Endothelial cell of umbilical vein (primary cell): ENCODE results near the gene COL4A2. TPM values are rescaled to one million over a fixed set of nuclear protein-coding genes. Genes with fewer than 3 reads are reported as not detected.

Source experiments
- BruUV-seq: library from RNA; stranded (reverse); fragments of 400-500 nt; replicated peaks from 2 replicates; lab custom pipeline; 2021; lab: Mats Ljungman, UMichigan
- CTCF ChIA-PET: fragments of 300-600, 350-600 bp; sonication (Branson Sonifier 250); formaldehyde crosslinking; loops from one replicate; lab custom pipeline; 2021; ENCODE audit warnings: antibody characterized with exemption, inconsistent platforms; lab: Charles Lee
- POLR2A ChIA-PET: fragments of 300-600, 350-600 bp; sonication (Branson Sonifier 250); formaldehyde crosslinking; loops from one replicate; lab custom pipeline; 2021; ENCODE audit warnings: antibody characterized with exemption, inconsistent platforms; lab: Charles Lee
- DNase-seq: peaks from one replicate; pipeline ENCODE4 v3.0.0-alpha.2; 2011; ENCODE audit warnings: low read depth, low spot score
- FAIRE-seq: peaks from 2 replicates; lab custom pipeline; 2011; peaks lifted over from hg19 to GRCh38; lab: Jason Lieb, UNC
- H2AFZ ChIP-seq: 2 replicates; pipeline ENCODE4 v1.6.0; 2012; ENCODE audit warnings: low read depth, low read length, control low read depth, inconsistent platforms
- H3K27ac ChIP-seq: 2 replicates; pipeline ENCODE4 v1.5.1; 2011; ENCODE audit warnings: low read depth, mild to moderate bottlenecking, control low read depth, low read length, moderate library complexity; ENCODE audit not compliant: insufficient read depth
- H3K27me3 ChIP-seq, 2 experiments: 2 replicates each; pipeline versions ENCODE4 v1.6.0 to v1.6.1; 2011; ENCODE audit warnings: low read length in 2 of 2, mixed read lengths in 1 of 2; ENCODE audit not compliant: control insufficient read depth in 2 of 2, insufficient read depth in 2 of 2
- H3K36me3 ChIP-seq, 2 experiments: 2 replicates in 1 of 2; 3 replicates in 1 of 2; pipeline ENCODE4 v1.5.1; 2011; ENCODE audit warnings: low read length in 2 of 2, mild to moderate bottlenecking in 1 of 2, moderate library complexity in 1 of 2; ENCODE audit not compliant: control insufficient read depth in 2 of 2, insufficient read depth in 2 of 2; ENCODE audit errors: extremely low read depth in 1 of 2
- H3K4me1 ChIP-seq: 3 replicates; pipeline ENCODE4 v1.5.1; 2011; ENCODE audit warnings: mild to moderate bottlenecking, low read length; ENCODE audit not compliant: control insufficient read depth, insufficient read depth; ENCODE audit errors: extremely low read depth
- H3K4me2 ChIP-seq: 2 replicates; pipeline ENCODE4 v1.6.1; 2011; ENCODE audit warnings: low read length, control low read depth, mixed read lengths; ENCODE audit not compliant: insufficient read depth
- H3K4me3 ChIP-seq, 3 experiments: fragments of 200-600 bp in 1 of 3; sonication (generic), shearing (Covaris generic) in 1 of 3; replicated peaks in 1 of 3; 2 replicates each; pipeline ENCODE4 v1.5.1; 2011 to 2016; ENCODE audit warnings: control low read depth in 3 of 3, low read length in 3 of 3, mild to moderate bottlenecking in 2 of 3, inconsistent platforms in 1 of 3, low read depth in 1 of 3, moderate library complexity in 1 of 3; ENCODE audit not compliant: insufficient read depth in 1 of 3
- H3K79me2 ChIP-seq: 2 replicates; pipeline ENCODE4 v1.6.0; 2012; ENCODE audit warnings: low read length, inconsistent platforms; ENCODE audit not compliant: control insufficient read depth, insufficient read depth
- H3K9ac ChIP-seq: replicated peaks from 2 replicates; pipeline ENCODE3; 2011; ENCODE audit warnings: low read length, control low read depth; ENCODE audit not compliant: insufficient read depth; ENCODE audit errors: extremely low read depth
- H3K9me1 ChIP-seq: replicated peaks from 3 replicates; pipeline ENCODE4 v1.6.0; 2011; ENCODE audit warnings: mild to moderate bottlenecking, low read length; ENCODE audit not compliant: control insufficient read depth, insufficient read depth; ENCODE audit errors: extremely low read depth
- H3K9me3 ChIP-seq: replicated peaks from 2 replicates; pipeline ENCODE4 v1.5.1; 2012; ENCODE audit warnings: low read length, inconsistent platforms; ENCODE audit not compliant: control insufficient read depth, insufficient read depth
- H4K20me1 ChIP-seq: replicated peaks from 2 replicates; pipeline ENCODE3; 2011; ENCODE audit warnings: mild to moderate bottlenecking, low read length; ENCODE audit not compliant: control insufficient read depth, insufficient read depth; ENCODE audit errors: extremely low read depth
- CTCF ChIP-seq, 2 donors: IDR thresholded peaks; 1 replicate in 1 of 2; 2 replicates in 1 of 2; pipeline ENCODE4 v1.5.1; 2011; ENCODE audit warnings: low read length in 2 of 2, mild to moderate bottlenecking in 2 of 2, moderate library complexity in 2 of 2, control low read depth in 1 of 2, inconsistent platforms in 1 of 2, low read depth in 1 of 2; ENCODE audit not compliant: insufficient read depth in 1 of 2; ENCODE audit errors: extremely low read depth in 1 of 2
- FOS ChIP-seq: IDR thresholded peaks from 2 replicates; pipeline ENCODE4 v1.6.1; 2011; ENCODE audit warnings: mild to moderate bottlenecking, low read length, moderate library complexity, borderline replicate concordance; ENCODE audit not compliant: insufficient read depth
- GATA2 ChIP-seq: IDR thresholded peaks from 2 replicates; pipeline ENCODE4 v1.7.0; 2011; ENCODE audit warnings: low read depth, mild to moderate bottlenecking, moderate library complexity, mixed read lengths, low read length; ENCODE audit not compliant: insufficient read length, insufficient read depth
- JUN ChIP-seq: IDR thresholded peaks from 2 replicates; pipeline ENCODE4 v1.6.1; 2011; ENCODE audit warnings: borderline replicate concordance, low read depth; ENCODE audit not compliant: insufficient read length, insufficient read depth
- MAX ChIP-seq: IDR thresholded peaks from 2 replicates; pipeline ENCODE4 v1.6.1; 2011; ENCODE audit not compliant: insufficient read depth, insufficient read length
- MYC ChIP-seq: IDR thresholded peaks from one replicate; pipeline ENCODE4 v1.6.1; 2011; ENCODE audit warnings: mild to moderate bottlenecking, low read depth, low read length
- POLR2A ChIP-seq: IDR thresholded peaks from 2 replicates; pipeline ENCODE4 v1.6.1; 2012; ENCODE audit warnings: low read depth, mild to moderate bottlenecking, control low read depth, low read length
- POLR2AphosphoS5 ChIP-seq: IDR thresholded peaks from 2 replicates; pipeline ENCODE4 v1.6.1; 2012; ENCODE audit warnings: low read depth, mild to moderate bottlenecking, control low read depth, low read length, moderate library complexity; ENCODE audit not compliant: insufficient read depth
- dilution Hi-C: fragments of 300-500 bp; cut with MboI; formaldehyde crosslinking; loops from one replicate; pipeline ENCODE4 v1.15.0; 2019; ENCODE audit warnings: low sequenced_read_pairs; ENCODE audit not compliant: extremely low pct_ligation_motif_present
- intact Hi-C: fragments of 100-400 bp; cut with micrococcal nuclease; formaldehyde crosslinking; loops from one replicate; pipeline ENCODE4 v1.10.0; 2022
- polyA plus RNA-seq, 4 experiments: library from polyadenylated mRNA; depleted of rRNA in 3 of 4; stranded (reverse) in 3 of 4; unstranded in 1 of 4; fragments of >200 nt; gene quantifications; 2 replicates each; pipeline versions ENCODE4 v1.2.1 to v1.2.3, GENCODE V29; 2011 to 2012; ENCODE audit warnings: missing spikeins in 1 of 4
- total RNA-seq: library from RNA; stranded (reverse); gene quantifications from 2 replicates; pipeline ENCODE4 v1.2.3, GENCODE V29; 2021

Gene COL4A2
- total and polyA plus RNA-seq, 2 donors (not counting 3 experiments of a cell fraction or from before 2014, with no cell fraction given): 792 to 940 TPM

DNA sequence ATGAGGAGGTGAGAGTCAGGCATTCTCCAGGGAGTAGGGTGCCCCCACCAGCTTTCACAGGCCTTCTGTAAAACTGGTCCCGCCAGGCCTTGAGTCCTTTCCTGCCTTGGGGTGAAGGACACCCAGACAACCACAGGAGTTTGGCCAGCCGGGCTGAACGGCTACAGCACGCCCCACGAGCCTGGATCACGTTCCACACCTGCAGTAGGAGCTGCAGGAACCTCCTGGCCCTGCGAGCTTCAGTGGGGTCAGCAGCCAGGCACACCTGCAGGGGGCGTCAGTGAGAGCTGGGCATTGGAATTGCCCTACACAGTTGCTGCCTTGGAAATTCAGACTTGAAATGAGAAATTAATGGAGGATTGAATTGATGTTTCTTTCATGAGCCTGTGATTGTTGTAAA, 45.7 kb downstream of the COL4A2 start:
- Histone ChIP-seq H3K4me2 (no peak overlapping the region), H3K27me3 (peaks cover 0 to 2% of the 10 kb centered on the region in 2 experiments), H3K4me3 (no peak overlapping the region), H3K9me3 (no peaks in the 10 kb centered on the region), H3K4me1 (peaks cover 19% of the 10 kb centered on the region), H3K36me3 (peaks cover 2% of the 10 kb centered on the region in 2 experiments), H3K9me1 (no peaks in the 10 kb centered on the region), H3K9ac (no peak overlapping the region), H3K27ac (no peak overlapping the region), H4K20me1 (peaks cover 2% of the 10 kb centered on the region), H3K79me2 (peaks cover 38% of the 10 kb centered on the region), H2AFZ (no peak overlapping the region)
- intact Hi-C loops (no loop called here), dilution Hi-C loops (no loop called here)
- DNase-seq (no peak), FAIRE-seq (no peak)
- CTCF ChIA-PET: interaction anchor here (2.5 kb wide), 1 partner anchor 11 kb away, joined by 9 read pairs; no protein-coding TSS in a partner anchor
- POLR2A ChIA-PET: no interaction called here
- TF ChIP-seq POLR2A: no peak
- TF ChIP-seq CTCF (IDR thresholded peaks at IDR 0.05; ENCODE audit: extremely low read depth in 1 of 2, insufficient read depth in 1 of 2, low read depth in 1 of 2, low read length in 2 of 2): peak; percentile 23 to 29
- no TSS peak for BruUV-seq

DNA sequence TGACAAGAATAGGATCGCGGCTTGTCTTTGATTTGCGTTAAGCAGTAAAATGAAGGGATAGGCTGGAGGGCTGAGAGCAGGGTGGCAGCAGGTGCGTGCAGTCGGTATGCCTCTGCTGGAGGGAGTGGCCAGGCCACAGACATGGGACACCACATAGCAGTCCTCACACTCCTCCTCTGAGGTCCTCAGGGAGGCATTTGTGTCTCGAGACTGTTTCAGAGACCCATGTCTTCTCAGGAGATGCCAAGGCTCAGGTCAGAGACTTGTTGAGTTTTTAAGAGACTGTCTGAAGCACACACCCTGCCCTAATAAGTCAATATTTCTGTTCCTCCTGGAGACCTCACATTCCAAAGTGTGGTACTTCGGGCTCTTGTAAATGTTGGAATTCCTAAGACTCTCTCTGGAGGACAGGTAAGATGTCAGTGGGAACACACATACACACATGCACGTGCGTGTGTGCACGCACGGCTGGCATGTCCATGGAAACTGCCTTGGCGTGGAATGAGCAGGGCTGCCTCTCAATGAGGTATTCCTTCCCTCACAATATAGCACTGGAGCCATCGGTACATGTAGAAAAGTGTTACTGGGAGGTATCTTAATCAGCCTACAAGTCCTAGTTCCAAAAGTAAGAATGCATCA, 46.4 kb downstream of the COL4A2 start:
- H3K27me3 ChIP-seq: peaks cover 0 to 2% of the 10 kb centered on the region in 2 experiments
- no TSS peak for BruUV-seq
- H3K4me3 ChIP-seq: no peak overlapping the region
- TF ChIP-seq POLR2AphosphoS5 (no peak), MAX (no peak), MYC (no peak), FOS (no peak), POLR2A (no peak), GATA2 (no peak), JUN (no peak)
- no peak overlapping the region for H3K27ac ChIP-seq
- H3K79me2 ChIP-seq: peaks cover 38% of the 10 kb centered on the region
- ChIA-PET POLR2A (no interaction called here), CTCF (interaction anchor here (1.9 to 2.5 kb wide), 2 partner anchors 12 to 30 kb away, joined by 5 to 9 read pairs; no protein-coding TSS in a partner anchor)
- no peak overlapping the region for H3K9ac ChIP-seq
- peaks cover 2% of the 10 kb centered on the region for H4K20me1 ChIP-seq
- peaks cover 12% of the 10 kb centered on the region for H3K4me1 ChIP-seq
- no peaks in the 10 kb centered on the region for H3K9me3 ChIP-seq
- no peaks in the 10 kb centered on the region for H3K9me1 ChIP-seq
- no peak overlapping the region for H3K4me2 ChIP-seq
- DNase-seq: no peak
- peaks cover 2 to 4% of the 10 kb centered on the region in 2 experiments for H3K36me3 ChIP-seq
- dilution Hi-C loops: no loop called here
- H2AFZ ChIP-seq: no peak overlapping the region
- intact Hi-C loops: no loop called here
- no peak for FAIRE-seq
